Measurements from ENCODE around the gene ACAT1. TPM values are rescaled to one million over a fixed set of nuclear protein-coding genes. Genes with fewer than 3 reads are reported as not detected.
"Not testable (repeated sequence)": the region's sequence is repeated elsewhere in the genome, so short reads cannot be mapped to it uniquely, and the experiment has no call there.

ACAT1 gene
- polyA plus RNA-seq (2012; ENCODE audit: insufficient read depth, insufficient read length) = 86.2 TPM

- peak within 1 kb of the TSS; percentile 76 for H3K4me3 ChIP-seq (ENCODE audit: low read length)
- DNase-seq (ENCODE audit: low read depth, low spot score) = peak; percentile 82
Measured at GRCh38 chr11:108121274-108122155, at the start of gene ACAT1. ACAT1 (plus strand) TSS chr11:108121567; CDS start chr11:108121607, 40 bp downstream.

GRCh38 chr11:108084811-108085210, 36.6 kb upstream of the ACAT1 start:
- no peak overlapping the region for H3K4me3 ChIP-seq (ENCODE audit: low read length)
- no peak for DNase-seq (ENCODE audit: low read depth, low spot score)

GRCh38 chr11:108085672-108086071, 35.7 kb upstream of the ACAT1 start:
- H3K4me3 ChIP-seq (ENCODE audit: low read length) = no peak overlapping the region
- no peak for DNase-seq (ENCODE audit: low read depth, low spot score)

GRCh38 chr11:108092134-108092533, 29.2 kb upstream of the ACAT1 start:
- no peak overlapping the region for H3K4me3 ChIP-seq (ENCODE audit: low read length)
- no peak for DNase-seq (ENCODE audit: low read depth, low spot score)

- H3K4me3 ChIP-seq (ENCODE audit: low read length) = no peak overlapping the region
- no peak for DNase-seq (ENCODE audit: low read depth, low spot score)
Measured at GRCh38 chr11:108093128-108093904, 28.1 kb upstream of the ACAT1 start.

- H3K4me3 ChIP-seq (ENCODE audit: low read length) = no peak overlapping the region
- DNase-seq (ENCODE audit: low read depth, low spot score) = no peak
Measured at GRCh38 chr11:108097179-108097578, 24.2 kb upstream of the ACAT1 start.

GRCh38 chr11:108101090-108101775, 20.1 kb upstream of the ACAT1 start:
- DNase-seq (ENCODE audit: low read depth, low spot score) = no peak

GRCh38 chr11:108111126-108111525, 10.2 kb upstream of the ACAT1 start:
- no peak for DNase-seq (ENCODE audit: low read depth, low spot score)
- H3K4me3 ChIP-seq (ENCODE audit: low read length) = no peak overlapping the region

More at GRCh38 chr11:108101090-108101775, 20.1 kb upstream of the ACAT1 start:
- no peak overlapping the region for H3K4me3 ChIP-seq (ENCODE audit: low read length)

GRCh38 chr11:108112057-108112456, 9.3 kb upstream of the ACAT1 start:
- DNase-seq (ENCODE audit: low read depth, low spot score) = no peak
- no peak overlapping the region for H3K4me3 ChIP-seq (ENCODE audit: low read length)

GRCh38 chr11:108115500-108116140, 5.7 kb upstream of the ACAT1 start:
- no peak for DNase-seq (ENCODE audit: low read depth, low spot score)
- no peak overlapping the region for H3K4me3 ChIP-seq (ENCODE audit: low read length)

- DNase-seq (ENCODE audit: low read depth, low spot score) = peak; percentile 52
- H3K4me3 ChIP-seq (ENCODE audit: low read length) = no peak overlapping the region
Measured at GRCh38 chr11:108117746-108118371, 3.5 kb upstream of the ACAT1 start.

GRCh38 chr11:108120936-108121273, 462 bp upstream of the ACAT1 start:
- DNase-seq (ENCODE audit: low read depth, low spot score) = not testable (repeated sequence)
- H3K4me3 ChIP-seq (ENCODE audit: low read length) = peak overlapping the region; percentile 76

GRCh38 chr11:108122166-108122628, 830 bp downstream of the ACAT1 start:
- no peak for DNase-seq (ENCODE audit: low read depth, low spot score)
- peak overlapping the region; percentile 76 for H3K4me3 ChIP-seq (ENCODE audit: low read length)

GRCh38 chr11:108125096-108125495, 3.7 kb downstream of the ACAT1 start:
- H3K4me3 ChIP-seq (ENCODE audit: low read length) = no peak overlapping the region
- DNase-seq (ENCODE audit: low read depth, low spot score) = no peak

GRCh38 chr11:108128772-108129171, 7.4 kb downstream of the ACAT1 start:
- DNase-seq (ENCODE audit: low read depth, low spot score) = no peak
- H3K4me3 ChIP-seq (ENCODE audit: low read length) = no peak overlapping the region

GRCh38 chr11:108131993-108132392, 10.6 kb downstream of the ACAT1 start:
- no peak for DNase-seq (ENCODE audit: low read depth, low spot score)
- H3K4me3 ChIP-seq (ENCODE audit: low read length) = no peak overlapping the region

GRCh38 chr11:108132993-108133538, 11.7 kb downstream of the ACAT1 start:
- DNase-seq (ENCODE audit: low read depth, low spot score); H3K4me3 ChIP-seq (ENCODE audit: low read length): not testable (repeated sequence)

GRCh38 chr11:108135845-108136544, 14.6 kb downstream of the ACAT1 start:
- no peak for DNase-seq (ENCODE audit: low read depth, low spot score)
- no peak overlapping the region for H3K4me3 ChIP-seq (ENCODE audit: low read length)
